Measurements from ENCODE around the gene RNH1. TPM values are rescaled to one million over a fixed set of nuclear protein-coding genes. Genes with fewer than 3 reads are reported as not detected.

Gene RNH1
- total and polyA plus RNA-seq, 10 of the 15 experiments (the other 5 are each of a cell fraction or from before 2014, with no cell fraction given), result 2.3 to 162 (median 72.1) TPM

GRCh38 chr11:506995-507726 lies at the start of gene RNH1 (continued):
- no peak for TF ChIP-seq ZBTB4 (CRISPR knock-in tag; IDR thresholded peaks at IDR 0.05)
- TF ChIP-seq CHD1 (IDR thresholded peaks at IDR 0.05; ENCODE audit: low read depth, low read length), result no peak
- TF ChIP-seq KLF5 (IDR thresholded peaks at IDR 0.05; ENCODE audit: partially characterized antibody), result no peak
- no peak for TF ChIP-seq FOS (IDR thresholded peaks at IDR 0.05; ENCODE audit: borderline replicate concordance, extremely low read depth, insufficient read length)
- TF ChIP-seq GATAD2B (conservative IDR thresholded peaks at IDR 0.05; ENCODE audit: low read depth), result peak; percentile 4; the same call in 1 of the 2 replicates
- TF ChIP-seq SIX5 (IDR thresholded peaks at IDR 0.05; ENCODE audit: low read depth, low read length, severe bottlenecking), result no peak
- no peak for TF ChIP-seq JUNB (IDR thresholded peaks at IDR 0.05)
- no peak for TF ChIP-seq ZSCAN29 (IDR thresholded peaks at IDR 0.05)
- TF ChIP-seq RUNX3 (IDR thresholded peaks at IDR 0.05; ENCODE audit: low read length), result no peak
- TF ChIP-seq SRF (IDR thresholded peaks at IDR 0.05; ENCODE audit: low read depth in 2 of 2, low read length in 2 of 2), result 0 out of 4 replicates have a peak, but pooled peaks of 1 of the 2 experiments have one; percentile 6
- no peak for TF ChIP-seq REST (IDR thresholded peaks at IDR 0.05; ENCODE audit: low read depth, low read length)
- TF ChIP-seq SREBF2 (IDR thresholded peaks at IDR 0.05; ENCODE audit: low read length), result no peak
- TF ChIP-seq IRF3 (IDR thresholded peaks at IDR 0.05), result no peak
- TF ChIP-seq FOXK2 (IDR thresholded peaks at IDR 0.05), result no peak
- no peak for TF ChIP-seq PRDM15 (CRISPR knock-in tag; IDR thresholded peaks at IDR 0.05)
